Measurements from ENCODE around the gene TTBK2.

DNA sequence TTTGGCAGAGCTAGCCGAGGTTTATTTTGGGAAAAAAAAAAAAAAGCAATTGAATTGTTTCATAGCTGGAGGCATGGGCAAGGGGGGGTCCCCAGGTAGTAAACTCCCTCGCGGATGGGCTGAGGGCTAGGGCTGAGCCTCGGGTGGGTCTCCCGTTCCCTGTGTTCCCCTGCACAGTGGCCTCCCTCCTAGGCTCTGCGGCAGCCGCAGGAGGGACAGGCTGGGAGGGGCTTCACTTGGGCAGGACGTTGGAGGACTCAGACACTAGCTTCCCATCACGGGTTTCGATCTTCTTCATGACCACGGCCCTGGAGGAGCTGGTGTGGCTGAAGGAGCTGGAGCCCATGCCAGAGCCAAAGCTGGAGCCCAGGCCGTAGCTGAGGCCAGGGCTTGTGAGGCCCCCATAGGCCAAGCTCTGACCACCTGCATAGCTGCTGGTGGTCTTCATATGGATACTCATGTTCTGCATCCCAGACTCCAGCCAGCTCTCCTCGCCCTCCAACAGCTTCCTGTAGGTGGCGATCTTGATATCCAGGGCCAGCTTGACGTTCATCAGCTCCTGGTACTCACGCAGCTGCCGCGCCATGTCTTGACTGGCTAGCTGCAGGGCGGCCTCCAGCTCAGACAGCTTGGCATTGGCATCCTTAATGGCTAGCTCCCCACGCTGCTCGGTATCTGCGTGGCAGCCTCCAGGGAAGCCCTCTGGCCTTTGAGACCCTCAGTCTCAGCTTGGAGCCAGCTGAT lies 119.7 kb downstream of the TTBK2 start:
- TF ChIP-seq POLR2A (IDR thresholded peaks at IDR 0.05; ENCODE audit: low read length): no peak
- no peak for TF ChIP-seq GATA1 (IDR thresholded peaks at IDR 0.05; ENCODE audit: low read depth, low read length)
